Fibroblast of the aortic adventitia (primary cell): ENCODE measurements around the gene AUTS2. TPM values are rescaled to one million over a fixed set of nuclear protein-coding genes. Genes with fewer than 3 reads are reported as not detected.

Source experiments
- DNase-seq: peaks from one replicate; pipeline ENCODE4 v3.0.0-alpha.2; 2010; ENCODE audit warnings: low read depth
- H3K4me3 ChIP-seq: 2 replicates; pipeline ENCODE4 v1.5.1; 2011; ENCODE audit warnings: low read depth, mild to moderate bottlenecking, control low read depth, low read length, moderate library complexity
- CTCF ChIP-seq: IDR thresholded peaks from 2 replicates; pipeline ENCODE4 v1.5.1; 2011; ENCODE audit warnings: mild to moderate bottlenecking, low read length, control low read depth, inconsistent platforms; ENCODE audit not compliant: insufficient read depth
- total RNA-seq: library from RNA; depleted of rRNA; stranded (reverse); fragments of >200 nt; gene quantifications from 2 replicates; pipeline ENCODE4 v1.2.3, GENCODE V29; 2012; ENCODE audit warnings: low replicate concordance

Gene AUTS2
- total RNA-seq, 1 donor, result 10.7 TPM

GRCh38 chr7:70178787-70179186, 580.5 kb downstream of the AUTS2 start:
- DNase-seq, result no peak
- no peak overlapping the region for H3K4me3 ChIP-seq
- TF ChIP-seq CTCF, result no peak

GRCh38 chr7:70182521-70182920, 584.2 kb downstream of the AUTS2 start:
- no peak for DNase-seq
- H3K4me3 ChIP-seq, result no peak overlapping the region
- no peak for TF ChIP-seq CTCF

GRCh38 chr7:70183278-70183677, 585.0 kb downstream of the AUTS2 start:
- DNase-seq, result no peak
- H3K4me3 ChIP-seq, result no peak overlapping the region
- TF ChIP-seq CTCF, result no peak

GRCh38 chr7:70188901-70189650, 590.8 kb downstream of the AUTS2 start:
- no peak overlapping the region for H3K4me3 ChIP-seq
- no peak for TF ChIP-seq CTCF
- DNase-seq, result peak; percentile 8

GRCh38 chr7:70189776-70190175, 591.5 kb downstream of the AUTS2 start:
- no peak for DNase-seq
- H3K4me3 ChIP-seq, result no peak overlapping the region
- no peak for TF ChIP-seq CTCF

- no peak overlapping the region for H3K4me3 ChIP-seq
- TF ChIP-seq CTCF, result no peak
- no peak for DNase-seq
These were observed 592.0 kb downstream of the AUTS2 start for GRCh38 chr7:70190281-70190680.

GRCh38 chr7:70193514-70193913, 595.2 kb downstream of the AUTS2 start:
- H3K4me3 ChIP-seq, result no peak overlapping the region
- peak; percentile 52 for DNase-seq
- TF ChIP-seq CTCF, result peak; percentile 25
